NCI-H460 (cell line): ENCODE data around the gene CLN6. TPM values are rescaled to one million over a fixed set of nuclear protein-coding genes. Genes with fewer than 3 reads are reported as not detected.
"Not testable (repeated sequence)": the region's sequence is repeated elsewhere in the genome, so short reads cannot be mapped to it uniquely, and the experiment has no call there.

ENCODE experiments used
- DNase-seq: peaks from one replicate; pipeline ENCODE4 v3.0.0-alpha.2; 2016; ENCODE audit warnings: low read depth; ENCODE audit errors: extremely low read depth
- total RNA-seq: library from RNA; depleted of rRNA; stranded (reverse); fragments of >200 nt; shearing (Covaris generic); gene quantifications from 2 replicates; pipeline ENCODE4 v1.2.3, GENCODE V29; 2014

CLN6 gene
- total RNA-seq, 1 experiment from 2014 or later: 20.3 TPM

DNA sequence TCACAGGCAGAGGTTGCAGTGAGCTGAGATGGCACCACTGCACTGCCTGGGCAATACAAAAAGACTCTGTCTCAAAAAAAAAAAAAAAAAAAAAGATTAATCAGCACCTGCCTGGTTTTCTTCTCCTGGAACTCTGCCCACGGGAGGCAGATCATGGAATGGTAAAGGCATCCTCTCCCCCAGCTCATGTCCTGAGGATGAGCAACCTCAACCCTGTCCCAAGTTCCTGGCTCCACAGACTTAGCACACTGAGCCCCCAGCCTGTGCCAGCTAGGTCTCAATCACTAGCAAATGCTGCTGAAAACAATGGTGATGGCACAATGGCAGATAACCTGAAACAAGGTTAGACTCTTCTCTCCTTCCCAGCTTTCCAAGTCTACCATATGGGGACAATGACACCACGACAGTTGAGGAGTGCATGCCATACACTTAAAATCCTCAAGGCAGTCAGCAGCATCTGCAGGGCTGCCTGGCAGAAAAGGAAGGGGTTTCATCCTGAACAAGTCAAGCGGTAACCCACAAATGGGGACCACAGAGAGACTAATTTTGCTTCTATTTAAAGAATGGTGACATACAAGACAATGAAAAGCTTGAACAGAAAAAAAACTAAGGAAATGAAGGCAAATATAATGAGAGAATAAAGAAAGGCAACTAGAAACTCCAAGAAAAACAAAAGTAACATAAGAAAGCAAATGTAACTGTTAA, 4.8 kb downstream of the CLN6 start:
- DNase-seq: no peak

DNA sequence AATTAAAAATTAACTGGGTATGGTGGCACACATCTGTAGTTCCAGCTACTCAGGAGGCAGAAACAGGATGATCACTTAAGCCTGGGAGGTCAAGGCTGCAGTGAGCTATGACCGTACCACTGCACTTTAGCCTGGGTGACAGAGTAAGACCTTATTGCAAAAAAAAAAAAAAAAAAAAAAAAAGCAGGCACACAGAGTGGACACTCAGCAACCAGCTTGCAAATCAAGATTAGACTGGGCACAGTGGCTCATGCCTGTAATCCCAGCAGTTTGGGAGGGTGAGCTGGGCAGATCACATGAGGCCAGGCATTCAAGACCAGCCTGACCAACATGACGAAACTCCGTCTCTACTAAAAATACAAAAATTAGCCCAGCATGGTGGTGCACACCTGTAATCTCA, 5.4 kb downstream of the CLN6 start:
- no peak for DNase-seq

DNA sequence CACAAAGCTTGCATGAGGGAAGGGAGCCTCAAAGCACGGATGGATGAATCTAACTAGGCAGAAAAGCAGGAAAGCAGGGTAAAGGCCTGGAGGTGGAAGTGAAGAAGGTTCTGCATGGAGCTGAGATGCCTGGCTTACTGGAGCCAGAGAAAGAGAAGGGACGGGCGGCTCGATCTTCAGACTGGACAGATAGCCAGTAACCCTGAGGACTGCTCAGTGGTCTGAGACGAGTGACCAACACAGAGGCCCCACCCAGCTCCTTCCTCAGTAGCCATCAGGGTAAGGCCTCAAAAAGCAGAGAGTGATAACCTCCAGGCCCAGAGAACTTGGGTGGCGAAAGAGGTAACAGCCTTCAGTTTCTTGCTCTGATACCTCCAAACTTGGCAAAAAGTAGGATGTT, 6.4 kb downstream of the CLN6 start:
- DNase-seq: no peak

DNA sequence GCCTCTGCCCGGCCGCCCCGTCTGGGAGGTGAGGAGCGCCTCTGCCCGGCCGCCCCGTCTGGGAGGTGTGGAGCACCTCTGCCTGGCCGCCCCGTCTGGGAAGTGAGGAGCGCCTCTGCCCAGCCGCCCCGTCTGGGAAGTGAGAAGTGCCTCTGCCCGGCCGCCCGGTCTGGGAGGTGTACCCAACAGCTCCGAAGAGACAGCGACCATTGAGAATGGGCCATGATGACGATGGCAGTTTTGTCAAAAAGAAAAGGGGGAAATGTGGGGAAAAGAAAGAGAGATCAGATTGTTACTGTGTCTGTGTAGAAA, 7.1 kb downstream of the CLN6 start:
- DNase-seq: not testable (repeated sequence)

DNA sequence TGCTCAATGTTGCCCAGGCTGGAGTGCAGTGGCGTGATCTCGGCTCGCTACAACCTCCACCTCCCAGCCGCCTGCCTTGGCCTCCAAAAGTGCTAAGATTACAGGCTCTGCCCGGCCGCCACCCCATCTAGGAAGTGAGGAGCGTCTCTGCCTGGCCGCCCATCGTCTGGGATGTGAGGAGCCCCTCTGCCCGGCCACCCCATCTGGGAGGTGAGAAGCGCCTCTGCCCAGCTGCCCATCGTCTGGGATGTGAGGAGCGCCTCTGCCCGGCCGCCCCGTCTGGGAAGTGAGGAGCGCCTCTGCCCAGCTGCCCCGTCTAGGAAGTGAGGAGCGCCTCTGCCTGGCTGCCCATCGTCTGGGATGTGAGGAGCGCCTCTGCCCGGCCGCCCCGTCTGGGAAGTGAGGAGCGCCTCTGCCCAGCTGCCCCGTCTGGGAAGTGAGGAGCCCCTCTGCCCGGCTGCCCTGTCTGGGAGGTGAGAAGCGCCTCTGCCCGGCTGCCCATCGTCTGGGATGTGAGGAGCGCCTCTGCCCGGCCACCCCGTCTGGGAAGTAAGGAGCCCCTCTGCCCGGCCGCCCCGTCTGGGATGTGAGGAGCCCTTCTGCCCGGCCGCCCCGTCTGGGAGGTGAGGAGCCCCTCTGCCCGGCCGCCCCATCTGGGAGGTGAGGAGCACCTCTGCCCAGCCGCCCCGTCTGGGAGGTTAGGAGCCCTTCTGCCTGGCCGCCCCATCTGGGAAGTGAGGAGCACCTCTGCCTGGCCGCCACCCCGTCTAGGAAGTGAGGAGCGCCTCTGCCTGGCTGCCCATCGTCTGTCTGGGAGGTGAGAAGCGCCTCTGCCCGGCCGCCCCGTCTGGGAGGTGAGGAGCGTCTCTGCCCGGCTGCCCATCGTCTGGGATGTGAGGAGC, 7.7 kb downstream of the CLN6 start:
- DNase-seq: not testable (repeated sequence)

DNA sequence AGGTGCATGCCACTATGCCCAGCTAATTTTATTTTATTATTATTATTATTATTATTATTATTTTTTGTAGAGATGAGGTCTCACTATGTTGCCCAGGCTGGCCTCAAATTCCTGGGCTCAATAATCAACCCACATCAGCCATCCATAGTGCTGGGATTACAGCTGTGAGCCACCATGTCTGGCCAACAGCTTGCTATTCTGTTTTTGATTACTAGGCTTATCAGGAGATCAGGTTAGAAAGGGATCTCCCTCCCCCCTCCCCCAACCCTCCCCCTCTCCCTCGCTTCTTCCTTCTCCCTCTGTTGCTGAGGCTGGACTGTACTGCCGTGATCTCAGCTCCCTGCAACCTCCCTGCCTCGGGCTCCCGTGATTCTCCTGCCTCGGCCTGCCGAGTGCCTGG, 8.6 kb downstream of the CLN6 start:
- DNase-seq: no peak

DNA sequence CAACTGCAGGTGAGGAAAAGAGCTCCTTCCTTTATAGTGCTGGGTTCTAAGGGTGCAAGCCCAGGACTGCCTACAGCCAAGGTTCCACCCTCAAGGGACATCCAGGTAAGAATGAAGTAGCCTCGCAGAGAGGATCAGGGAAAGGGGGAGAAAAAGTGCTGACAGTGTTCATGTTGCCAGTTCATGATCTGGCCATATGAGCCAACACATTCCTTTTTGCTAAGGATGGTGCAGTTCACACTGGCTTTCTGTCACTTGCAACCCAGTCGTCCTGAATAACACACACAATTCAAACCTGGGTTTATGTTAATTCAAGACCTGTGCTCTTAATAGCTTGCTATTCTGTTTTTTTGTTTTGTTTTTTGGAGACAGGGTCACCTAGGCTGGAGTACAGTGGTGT, 9.0 kb downstream of the CLN6 start:
- DNase-seq: no peak

DNA sequence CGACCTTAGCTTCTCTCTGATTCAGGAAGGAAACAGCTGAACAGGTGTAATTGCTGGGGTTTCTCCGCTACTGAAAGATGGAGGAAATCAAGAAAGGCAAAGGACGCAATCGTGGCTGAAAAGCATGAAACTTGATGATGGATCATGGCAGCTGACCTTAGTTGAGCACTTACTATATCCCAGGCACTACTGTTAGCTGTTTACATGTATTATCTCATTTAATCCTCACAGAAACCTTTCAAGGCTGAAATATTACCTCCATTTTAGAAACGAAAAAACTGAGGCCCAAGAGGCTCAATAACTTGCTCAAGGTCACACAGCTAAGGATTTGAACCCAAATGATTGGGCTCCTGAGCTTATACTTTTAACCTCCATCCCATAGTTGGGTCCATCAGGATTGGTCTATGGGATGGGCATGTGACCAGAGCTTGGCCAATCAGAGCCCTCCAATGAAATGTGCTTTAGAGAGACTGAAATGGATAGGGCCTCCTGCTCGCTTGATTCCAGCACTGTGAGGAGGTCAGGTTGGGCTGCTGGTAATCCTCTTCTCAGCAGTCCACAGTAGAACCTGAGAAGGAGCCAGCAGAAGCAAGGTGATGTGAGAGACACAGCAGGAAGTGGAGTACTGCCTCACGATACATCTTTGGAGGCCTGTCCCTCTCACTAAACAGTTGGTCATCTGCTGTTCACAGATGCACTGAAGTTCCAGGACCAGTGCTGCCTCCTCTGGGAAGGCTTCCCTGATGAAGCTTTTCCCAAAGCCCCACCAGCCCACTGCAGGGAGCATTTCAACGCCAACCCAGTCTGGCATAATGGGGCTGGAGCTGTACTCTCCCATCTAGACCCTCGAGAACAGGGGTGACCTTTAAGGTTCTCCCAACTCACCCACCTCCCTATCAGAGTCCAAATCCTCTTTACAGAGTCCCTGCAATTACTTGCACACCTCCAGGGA, 10.4 kb downstream of the CLN6 start:
- DNase-seq: no peak

DNA sequence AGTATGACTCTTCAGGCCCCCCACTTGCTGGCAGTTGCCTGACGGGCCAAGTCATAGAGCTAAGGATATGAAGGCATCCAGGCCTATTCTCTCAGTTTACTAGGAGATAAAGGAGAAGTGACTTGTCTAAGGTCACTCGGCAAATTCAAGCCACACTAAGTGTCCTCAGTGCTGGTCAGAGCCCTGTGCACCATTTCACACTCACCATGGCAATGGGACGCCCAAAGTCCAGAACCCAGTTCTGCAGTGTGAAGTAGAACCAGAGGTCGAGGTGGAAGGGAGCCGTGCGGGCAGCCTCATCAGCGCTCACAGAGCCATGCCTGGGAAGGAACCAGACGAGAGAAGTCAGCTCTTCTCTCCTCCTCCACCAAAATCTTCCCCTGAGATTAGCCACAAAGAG, 11.2 kb downstream of the CLN6 start:
- no peak for DNase-seq

DNA sequence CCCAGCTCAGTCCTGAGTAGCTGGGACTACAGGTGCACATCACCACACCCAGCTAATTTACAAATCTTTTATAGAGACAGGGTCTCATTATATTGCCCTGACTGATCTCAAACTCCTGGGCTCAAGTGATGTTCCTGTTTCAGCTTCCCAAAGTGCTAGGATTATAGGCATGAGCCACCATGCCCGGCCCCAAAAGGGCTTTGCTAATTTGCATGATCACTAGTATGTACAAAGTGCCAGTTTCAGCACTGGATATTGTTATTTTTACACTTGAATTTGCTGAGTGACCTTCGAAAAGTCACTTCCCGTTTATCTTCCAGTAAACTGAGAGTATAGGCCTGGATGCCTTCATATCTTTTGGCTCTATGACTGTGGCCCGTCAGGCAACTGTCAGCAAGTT, 12.2 kb downstream of the CLN6 start:
- no peak for DNase-seq

DNA sequence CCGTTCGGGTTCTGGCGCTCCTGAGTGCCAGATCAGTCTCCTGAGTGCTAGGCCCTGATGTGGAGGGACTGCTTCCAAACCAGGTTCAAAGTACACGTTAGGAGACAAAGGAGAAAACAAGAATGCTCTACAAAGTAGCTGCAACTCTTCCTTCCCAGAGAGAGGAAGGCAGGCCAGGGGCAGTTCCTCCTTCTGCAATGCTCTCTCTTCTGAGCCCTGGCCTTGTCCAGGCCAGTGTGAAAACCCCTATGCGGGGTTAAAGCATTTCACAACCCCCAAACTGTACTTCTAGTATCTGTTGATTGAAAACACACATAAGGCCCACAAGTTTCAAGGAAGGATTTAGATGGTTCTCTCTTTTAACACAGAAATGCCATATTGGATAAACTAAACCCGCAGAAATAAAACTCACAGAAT, 14.7 kb downstream of the CLN6 start:
- no peak for DNase-seq

DNA sequence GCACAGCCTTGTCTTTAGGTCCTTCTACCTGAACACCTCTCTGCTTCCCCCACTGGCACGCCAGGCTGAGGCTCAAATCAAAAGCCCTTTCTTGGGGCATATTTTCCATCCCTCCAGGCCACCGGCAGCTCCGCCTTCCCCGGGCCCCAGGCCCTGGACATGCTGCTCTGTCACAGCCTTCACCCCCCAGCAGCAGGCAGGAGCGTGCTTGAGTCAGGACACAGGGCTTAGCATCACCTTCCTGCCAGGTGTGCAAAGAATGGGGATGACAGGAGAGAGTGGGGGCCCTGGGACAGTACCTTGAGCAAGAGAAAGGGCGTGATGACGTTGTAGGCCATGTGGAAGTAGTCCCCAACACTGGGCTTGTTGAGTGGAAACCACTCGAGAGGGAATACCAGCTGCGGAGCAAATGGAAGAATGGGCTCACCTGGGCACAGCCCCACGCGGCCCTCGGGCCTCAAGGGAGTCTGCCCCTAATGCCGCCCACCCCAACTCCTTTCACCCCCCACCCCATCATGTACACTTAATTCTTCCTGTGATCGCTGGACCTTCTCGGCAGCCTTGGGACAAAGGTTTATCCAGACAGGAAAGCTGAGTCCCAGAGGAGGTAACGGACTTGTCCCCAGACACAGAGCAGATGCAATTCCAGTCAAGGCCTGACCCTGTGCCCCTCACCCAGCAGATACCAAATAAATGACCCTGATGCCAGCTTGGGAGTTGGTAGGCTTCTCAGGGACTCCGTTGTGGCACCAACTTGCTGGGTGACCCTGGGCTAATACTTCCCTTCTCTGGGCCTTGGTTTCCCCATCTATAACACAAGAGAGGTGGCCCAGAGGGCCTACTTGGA, 15.3 kb downstream of the CLN6 start:
- no peak for DNase-seq

DNA sequence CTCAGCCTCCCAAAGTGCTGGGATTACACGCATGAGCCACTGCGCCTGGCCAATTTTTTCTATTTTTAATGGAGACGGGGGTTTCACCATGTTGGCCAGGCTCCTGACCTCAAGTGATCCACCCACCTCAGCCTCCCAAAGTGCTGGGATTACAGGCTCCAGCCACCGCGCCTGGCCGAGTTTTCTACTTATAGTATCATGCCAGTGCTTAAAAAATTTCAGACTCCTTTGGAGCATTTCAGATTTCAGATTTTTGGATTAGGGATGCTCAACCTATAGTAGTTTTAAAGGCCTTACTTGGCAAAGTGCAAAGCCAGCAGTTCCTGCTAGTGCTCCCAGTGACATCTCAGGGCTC, 16.1 kb downstream of the CLN6 start:
- not testable (repeated sequence) for DNase-seq

DNA sequence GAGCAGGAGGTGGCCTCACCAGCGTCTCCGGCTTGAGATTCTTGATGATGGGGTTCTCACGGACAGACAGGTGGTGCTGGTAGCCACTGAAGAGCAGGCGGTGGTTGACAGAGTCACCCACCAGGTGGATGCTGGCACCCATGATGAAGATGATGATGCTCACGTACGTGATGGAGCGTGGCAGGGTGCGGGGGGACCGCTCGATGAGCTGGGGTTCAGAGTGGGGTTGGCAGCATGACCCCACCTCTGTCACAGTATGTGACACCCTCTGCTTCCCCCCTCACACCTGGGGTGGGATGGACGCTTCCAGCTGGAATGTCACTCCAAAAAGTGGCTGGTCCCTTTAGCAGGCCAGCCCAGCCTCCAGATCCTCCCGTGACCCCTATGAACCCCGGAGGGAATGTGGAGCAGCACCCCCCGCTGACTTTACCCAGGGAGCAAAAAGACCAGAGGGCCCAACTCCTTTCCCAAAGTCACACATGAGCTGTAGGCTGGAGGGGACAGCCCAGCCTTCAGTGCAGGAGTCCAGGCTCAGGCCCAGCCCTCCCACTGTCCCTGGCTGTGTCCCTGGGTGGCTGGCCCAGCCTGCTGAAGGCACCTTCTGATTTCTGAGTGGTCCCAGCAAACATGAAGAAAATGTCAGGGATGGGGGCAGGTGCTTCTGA, 17.7 kb downstream of the CLN6 start:
- DNase-seq: no peak

DNA sequence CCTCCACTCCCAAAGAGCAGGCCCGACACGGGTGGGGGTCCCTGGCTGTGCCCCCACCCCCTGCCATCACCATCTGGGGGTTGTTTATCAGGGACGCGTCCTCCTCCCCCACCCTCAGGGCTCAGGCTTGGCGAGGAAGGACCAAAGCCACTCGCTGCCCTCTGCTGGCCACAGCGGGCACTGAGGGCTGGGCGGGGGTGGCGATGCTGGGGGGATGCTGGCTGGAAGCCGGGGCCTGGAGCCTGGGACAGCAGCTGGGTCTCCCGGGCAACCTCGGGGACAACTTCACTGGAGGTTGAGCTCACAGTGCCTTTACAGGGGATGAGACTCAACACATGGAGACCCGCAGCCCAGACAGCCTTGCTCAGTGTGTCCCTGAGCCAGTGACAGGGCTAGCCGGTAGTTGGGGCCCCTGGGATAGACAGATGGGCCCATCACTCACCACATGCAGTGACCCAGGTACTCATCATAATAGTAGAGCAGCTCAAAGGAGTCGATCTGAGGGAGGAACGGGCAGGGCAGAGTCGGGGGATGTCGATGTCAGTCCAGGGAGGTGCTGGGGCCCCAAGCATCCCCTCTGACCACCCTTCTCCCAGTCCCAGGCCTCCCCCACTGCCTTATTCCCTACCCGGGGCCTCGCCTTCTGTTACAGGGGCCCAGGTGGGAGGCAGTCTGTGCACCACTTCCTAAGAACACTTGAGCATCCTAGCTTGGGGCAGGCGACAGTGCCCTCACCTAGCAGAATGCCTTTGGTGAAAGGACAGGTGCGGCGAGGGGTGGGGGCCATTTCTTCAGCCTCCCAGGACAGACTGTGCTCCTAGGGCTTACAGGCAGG, 18.5 kb downstream of the CLN6 start:
- no peak for DNase-seq

DNA sequence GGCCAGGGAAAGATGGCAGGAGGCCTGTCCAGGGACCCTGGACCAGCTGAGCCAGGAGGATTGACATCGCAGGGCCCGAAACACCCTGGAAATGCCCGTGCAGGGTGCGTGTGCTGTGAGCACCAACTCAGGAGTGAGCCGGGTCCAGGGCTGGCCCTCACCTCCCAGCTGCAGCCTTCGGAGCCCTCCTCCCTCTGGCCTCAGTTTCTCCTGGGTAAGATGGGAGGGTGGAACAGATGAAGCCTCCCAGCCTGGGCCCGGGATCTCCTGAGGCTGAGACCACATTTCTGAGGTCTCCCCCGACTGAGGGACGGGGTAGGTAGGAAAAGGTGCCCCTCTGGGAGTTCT, 19.1 kb downstream of the CLN6 start:
- no peak for DNase-seq

DNA sequence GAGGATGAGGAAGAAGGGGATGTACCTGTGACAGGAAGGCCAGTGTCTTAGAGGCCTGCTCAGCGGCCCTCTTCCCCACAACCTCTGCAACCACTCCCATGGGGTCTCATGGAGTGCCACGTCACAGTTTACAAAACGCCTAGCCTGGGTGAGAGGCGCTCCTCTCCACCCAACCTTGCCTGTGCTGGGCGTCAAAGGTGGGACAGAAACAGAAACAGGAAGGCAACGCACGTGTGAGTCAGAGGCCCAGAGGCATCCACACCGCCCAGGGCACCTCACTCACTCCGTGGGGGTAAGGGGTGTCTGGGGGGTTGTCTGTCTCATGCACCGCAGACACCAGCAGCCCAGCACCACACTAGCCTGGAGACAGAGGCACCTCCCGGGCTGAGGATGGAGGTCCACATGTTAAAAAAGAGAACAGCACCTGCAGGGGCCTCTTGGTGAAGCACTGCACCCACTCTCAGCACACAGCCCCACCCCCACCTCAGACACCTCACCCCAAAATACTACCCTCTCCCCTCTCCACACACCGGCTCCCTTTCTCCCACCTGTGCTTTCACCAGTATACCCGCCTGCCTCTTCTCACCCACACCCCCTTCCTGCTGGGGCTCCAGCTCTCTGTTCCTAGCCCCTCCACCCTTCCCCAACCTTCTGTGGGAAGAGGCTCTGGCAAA, 19.7 kb downstream of the CLN6 start:
- DNase-seq: no peak

DNA sequence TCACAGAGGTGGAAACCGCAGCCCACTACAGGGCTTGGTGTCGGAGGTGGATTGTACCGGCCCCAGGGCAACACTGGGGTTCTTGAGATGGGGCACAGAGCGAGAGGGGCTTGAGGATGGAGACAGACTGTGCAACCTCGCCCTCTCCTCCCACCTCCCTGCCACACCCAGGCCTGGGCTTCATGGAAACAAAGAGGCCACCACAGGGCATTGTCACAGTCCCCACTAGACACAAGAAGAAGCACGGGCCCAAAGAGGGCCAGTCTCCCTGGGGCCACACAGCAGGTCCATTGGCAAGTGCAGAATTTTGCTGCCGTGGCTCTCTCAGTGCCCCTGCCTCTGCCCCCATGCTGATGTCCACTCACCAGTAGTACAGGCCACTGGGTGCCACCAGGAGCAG, 20.3 kb downstream of the CLN6 start:
- DNase-seq: no peak
